ENCODE measurements around the gene SPATS1.
"Not testable (repeated sequence)": the region's sequence is repeated elsewhere in the genome, so short reads cannot be mapped to it uniquely, and the experiment has no call there.

Gene SPATS1

DNA sequence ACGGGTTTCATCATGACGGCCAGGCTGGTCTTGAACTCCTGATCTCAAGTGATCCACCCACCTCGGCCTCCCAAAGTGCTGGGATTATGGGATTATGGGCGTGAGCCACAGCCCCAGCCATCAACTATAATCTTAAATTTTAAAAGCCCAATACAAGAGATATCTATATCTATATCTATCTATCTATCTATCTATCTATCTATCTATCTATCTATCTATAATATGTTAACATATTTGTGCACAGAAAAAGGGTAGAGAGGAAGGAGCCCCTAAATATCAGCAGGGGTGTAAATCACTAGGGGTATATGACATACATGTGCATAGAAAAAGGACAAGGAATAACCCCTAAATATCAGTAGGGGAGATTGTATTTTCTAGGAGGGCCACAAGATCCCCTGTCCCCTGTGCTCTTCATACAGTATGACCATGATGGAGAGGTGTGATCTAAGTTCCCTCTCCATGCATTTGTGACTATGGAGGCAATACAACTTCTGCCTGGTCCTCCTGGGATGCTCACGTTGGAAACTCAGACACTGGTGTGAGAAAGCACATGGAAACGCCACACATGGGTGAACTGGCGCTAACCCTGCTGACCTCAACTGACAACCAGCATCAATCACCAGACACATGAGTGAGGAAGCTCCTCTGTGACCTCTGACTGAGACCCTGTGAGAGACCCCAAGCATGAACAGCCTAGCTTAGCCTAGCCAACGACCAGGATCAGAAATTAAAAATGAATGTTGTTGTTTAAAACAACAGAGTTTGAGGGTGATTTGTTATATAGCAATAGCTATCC, 1.2 kb upstream of the SPATS1 start:
- DNase-seq (ENCODE audit: low spot score), result no peak

DNA sequence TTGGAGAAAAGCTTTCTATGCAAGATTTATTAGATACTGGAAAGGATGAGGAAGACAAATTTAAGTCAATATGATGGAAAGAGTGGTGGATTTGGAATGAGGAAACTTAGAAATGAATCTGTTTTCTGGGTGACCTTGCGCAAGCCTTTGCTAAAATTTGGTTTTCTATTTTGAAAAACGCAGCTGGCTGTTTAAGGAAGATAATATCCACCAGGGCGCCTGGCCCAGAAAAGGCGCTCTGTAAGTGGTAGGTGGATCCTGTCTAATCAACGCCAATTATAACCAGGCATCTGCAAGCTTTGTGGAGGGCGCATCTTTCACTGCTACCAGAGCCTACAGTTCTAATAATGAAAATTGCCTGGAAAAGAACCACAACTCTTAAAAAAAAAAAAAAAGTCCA, 398 bp upstream of the SPATS1 start:
- DNase-seq (ENCODE audit: low spot score), result peak; percentile 47

DNA sequence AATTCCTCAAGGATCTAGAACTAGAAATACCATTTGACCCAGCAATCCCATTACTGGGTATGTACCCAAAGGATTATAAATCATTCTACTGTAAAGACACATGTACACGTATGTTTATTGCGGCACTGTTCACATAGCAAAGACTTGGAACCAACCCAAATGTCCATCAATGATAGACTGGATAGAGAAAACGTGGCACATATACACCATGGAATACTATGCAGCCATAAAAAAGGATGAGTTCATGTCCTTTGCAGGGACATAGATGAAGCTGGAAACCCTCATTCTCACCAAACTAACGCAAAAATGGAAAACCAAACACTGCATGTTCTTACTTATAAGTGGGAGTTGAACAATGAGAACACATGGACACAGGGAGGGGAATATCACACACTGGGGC, 4.4 kb downstream of the SPATS1 start:
- DNase-seq (ENCODE audit: low spot score), result not testable (repeated sequence)

DNA sequence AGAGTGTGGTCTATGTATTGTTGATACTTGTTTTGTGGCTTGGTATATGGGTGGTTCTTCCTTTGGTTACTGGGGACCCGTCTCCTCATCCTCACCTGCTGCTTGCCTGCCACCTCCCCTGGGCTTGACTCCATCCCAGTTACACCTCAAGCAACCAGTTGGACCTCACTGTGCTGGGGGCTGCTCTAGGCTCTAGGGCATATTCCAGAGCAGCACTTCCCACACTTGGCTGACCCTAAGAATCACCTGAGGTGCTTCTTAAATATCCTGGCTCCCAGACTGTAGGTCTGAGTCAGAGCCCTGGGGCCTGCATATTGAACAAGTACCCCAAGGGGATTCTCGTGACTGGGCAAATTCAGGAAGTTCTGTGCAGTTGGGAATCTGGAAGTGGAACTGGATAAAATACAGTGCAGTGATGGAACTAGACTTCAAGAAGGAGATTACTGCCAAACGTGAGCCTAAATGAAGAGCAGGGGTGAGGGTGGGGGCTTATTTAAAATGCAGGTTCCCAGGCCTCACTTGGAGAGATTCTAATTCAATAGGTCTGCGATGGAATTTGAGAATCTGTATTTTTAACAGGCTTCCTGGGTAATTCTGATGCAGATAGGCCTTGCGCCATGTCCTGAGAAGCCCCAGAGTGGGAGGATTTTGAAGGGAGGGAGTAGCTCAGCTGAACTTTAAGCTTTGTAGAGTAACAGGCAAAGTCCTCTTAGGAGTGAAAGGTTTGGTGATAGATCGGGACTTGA, 7.6 kb downstream of the SPATS1 start:
- DNase-seq (ENCODE audit: low spot score), result no peak

DNA sequence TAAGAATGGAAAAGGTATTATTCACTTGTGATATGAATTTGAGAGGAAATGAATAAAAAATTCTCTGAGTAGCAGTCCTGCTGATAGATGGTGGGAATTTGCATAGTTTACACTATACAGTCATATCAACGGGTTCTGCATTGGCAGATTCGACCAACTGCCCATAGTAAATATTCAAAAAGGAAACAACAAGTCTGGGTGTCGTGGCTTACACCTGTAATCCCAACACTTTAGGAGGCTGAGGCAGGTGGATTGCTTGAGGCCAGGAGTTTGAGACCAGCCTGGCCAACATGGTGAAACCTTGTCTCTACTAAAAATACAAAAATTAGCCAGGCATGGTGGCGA, 8.2 kb downstream of the SPATS1 start:
- not testable (repeated sequence) for DNase-seq (ENCODE audit: low spot score)

DNA sequence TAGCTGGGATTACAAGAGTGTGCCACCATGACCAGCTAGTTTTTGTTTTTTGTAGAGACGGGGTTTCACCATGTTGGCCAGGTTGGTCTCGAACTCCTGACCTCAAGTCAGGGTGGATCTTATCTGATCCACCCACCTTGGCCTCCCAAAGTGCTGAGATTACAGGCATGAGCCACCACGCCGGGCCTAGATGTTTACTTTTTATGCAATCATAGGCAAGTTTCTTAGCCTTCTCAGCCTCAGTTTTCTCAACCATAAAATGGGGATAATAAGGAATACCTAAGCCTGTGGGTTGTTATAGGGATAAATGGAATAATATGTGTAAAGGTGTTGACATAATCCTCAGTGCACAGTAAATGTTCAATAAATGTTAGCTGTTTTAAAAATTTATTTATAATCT, 9.8 kb downstream of the SPATS1 start:
- DNase-seq (ENCODE audit: low spot score), result no peak

DNA sequence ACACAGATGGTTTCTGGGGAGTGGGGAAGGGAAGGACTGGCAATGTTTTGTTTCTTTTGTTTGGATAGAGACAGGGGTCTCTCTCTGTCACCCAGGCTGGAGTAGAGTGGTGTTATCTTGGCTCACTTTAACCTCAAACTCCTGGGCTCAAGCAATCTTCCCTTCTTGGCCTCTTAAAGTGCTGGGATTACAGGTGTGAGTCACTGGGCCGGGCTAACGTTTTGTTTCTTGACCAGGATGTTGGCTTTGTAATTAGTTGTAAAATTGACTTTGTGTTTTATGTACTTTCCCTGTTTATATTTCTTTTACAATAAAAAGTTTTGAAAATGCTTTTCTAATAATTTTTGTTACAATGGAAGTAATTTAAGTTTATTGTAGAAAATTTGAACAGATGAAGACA, 10.9 kb downstream of the SPATS1 start:
- DNase-seq (ENCODE audit: low spot score), result no peak

DNA sequence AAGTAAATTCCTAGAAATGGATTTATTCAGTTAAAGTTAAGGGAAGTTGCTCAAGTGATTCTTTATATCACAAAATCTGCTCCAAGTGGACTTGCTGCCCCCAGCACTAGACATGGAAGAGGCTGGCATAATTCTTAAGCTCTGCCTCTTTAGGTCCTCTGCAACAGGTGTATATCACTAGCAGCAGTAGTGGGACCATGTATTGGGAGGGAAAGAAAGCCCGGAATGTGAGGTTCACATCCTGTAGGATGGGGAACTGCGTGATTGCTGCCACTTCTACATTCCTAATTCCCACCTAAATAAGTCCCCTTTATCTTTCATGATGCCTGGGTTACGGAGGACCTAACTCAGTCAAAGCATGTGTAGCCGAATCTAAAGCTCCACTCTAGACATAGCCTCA, 13.2 kb downstream of the SPATS1 start:
- no peak for DNase-seq (ENCODE audit: low spot score)

DNA sequence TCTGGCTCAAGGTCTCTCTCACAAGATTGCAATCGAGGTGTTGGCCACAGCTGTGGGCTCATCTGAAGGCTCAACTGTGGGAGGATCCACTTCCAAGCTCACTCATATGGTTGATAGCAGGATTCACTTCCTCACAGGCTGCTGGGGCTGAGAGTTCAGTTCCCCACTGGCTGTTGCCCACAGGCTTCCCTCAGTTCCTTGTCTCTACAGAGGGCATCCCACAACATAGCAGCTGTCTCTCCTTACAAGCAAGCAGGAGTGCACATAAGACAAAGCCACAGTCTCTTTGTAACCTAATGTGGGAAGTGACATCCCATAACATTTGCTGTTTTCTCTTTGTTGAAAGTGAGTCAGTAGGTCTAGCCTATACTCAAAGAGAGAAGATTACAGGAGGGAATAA, 14.0 kb downstream of the SPATS1 start:
- no peak for DNase-seq (ENCODE audit: low spot score)

DNA sequence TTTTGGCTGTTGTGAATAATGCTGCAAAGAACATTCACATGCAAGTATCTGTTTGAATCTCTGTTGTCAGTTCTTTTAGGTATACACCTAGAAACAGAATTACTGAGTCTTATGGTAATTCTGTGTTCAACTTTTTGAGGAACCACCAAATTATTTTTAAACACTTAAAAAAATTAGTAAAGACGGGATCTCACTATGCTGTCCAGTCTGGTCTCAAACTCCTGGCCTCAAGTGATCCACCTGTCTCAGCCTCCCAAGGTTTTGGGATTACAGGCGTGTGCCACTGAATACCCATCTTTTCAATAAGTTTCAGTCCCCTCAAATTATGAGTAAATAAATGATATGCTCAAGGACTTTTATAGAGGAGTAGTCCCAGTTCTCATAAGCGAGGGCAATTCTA, 17.5 kb downstream of the SPATS1 start:
- DNase-seq (ENCODE audit: low spot score), result no peak

DNA sequence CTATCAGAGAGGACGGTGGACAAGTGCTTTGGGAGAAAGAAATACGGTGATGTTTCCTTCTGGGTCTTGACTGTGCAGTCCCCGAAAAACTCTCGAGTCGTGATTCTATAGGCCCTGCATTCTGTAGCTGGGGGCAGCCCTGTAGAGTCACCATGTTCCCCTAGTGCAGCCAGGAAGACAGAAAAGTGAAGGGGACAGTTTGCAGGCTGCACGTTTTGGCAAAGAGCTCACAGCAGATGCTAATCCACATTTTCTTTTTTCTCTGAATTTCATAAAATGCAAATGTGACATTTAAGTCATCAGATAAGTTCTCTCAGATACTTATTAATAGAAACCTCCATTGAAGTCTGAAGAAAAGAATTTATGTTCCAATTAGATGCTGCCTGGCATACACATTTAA, 19.5 kb downstream of the SPATS1 start:
- DNase-seq (ENCODE audit: low spot score), result no peak

DNA sequence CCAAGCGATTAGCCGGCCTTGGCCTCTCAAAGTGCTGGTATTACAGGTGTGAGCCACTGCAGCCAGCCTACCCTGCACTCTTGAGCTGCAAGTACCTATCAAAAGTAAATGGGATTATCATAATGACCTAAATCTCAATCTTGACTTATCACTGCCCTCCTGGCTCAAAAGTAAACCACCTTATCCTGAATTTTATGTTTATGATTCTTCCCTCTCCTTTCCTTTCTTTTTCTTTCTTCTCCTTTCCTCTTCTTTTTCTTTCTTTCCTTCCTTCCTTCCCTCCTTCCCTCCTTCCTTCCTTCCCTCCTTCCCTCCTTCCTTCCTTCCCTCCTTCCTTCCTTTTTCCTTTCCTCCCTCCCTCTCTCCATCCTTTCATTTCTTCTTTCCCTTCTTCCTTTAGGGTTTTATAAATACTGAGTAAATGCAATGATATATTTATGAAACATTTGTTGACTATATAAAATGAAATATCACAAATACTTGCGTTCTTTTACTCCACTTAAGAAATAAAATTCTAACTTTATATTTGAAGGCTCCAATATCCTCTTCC, 21.0 kb downstream of the SPATS1 start:
- no peak for DNase-seq (ENCODE audit: low spot score)

DNA sequence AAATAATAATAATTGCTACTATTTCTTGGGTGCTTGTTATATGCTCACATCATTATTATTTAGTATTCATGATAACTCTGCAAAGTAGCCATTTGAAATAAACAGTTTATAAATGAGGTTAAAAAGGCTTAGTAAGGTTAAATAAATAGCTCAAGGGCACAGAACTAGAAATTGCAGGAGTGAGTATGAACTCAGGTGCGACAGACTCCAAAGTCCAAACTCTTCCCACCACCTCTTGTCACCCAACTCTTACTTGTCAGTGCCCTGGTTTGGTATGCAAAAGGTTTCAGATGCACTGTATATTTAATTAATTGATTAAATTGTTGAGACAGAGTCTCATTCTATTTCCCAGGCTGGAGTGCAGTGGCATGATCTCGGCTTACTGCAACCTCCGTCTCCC, 24.3 kb downstream of the SPATS1 start:
- DNase-seq (ENCODE audit: low spot score), result no peak

DNA sequence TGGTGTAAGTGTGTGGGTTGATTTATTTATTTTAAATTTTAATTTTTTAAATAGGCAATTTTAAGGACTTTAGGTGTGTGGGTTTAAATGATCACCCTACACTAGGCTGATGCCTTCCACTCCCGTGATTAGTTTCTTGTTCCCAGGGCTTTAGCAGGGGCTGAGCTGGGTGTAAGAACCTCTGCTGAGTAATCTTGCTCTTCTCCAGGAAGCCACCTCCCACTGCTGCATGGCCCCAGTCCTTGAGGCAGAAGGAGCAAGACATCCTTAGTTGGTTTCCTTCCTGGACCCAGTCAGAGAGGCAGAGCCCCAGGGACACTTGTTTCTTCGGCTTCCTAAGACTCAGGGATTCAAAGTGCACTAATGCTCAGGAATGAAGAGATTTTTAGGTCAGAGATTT, 25.2 kb downstream of the SPATS1 start:
- DNase-seq (ENCODE audit: low spot score), result no peak

DNA sequence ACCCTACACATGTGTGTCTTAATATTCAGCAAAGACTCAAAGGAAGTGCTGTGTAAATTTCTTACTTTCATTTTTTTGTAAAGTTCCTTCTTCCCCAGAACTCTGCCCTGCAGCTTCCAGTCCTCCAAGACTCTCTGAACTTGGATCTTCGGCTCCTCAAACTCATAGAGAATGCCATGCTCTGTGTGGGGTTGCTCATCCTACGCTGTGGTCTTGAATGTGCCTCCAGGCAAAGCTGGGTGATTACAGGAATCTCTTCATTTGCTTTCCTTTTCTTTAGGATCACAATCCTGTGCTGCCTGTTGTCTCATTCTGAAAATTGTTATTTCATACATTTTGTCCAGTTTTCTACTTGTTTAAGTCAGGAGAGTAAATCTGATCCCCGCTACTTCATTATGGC, 30.6 kb downstream of the SPATS1 start:
- DNase-seq (ENCODE audit: low spot score), result no peak

DNA sequence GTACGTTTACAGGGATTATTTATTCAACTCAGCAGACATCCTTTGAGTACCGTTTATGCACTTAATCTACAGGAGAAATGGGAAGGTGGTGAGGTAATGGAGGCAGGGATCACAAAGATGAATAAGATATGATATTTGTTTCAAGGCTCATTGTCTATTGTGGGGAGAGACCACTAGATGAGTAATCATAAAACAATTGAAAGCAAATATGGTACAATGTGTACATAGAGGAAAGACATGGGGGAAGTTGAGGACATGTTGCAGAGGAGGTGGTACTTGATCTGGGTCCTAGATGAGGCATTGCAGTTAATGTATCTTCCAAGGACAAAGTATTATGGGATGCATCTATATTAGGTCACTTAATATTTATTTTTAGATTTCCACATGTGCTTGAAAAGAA, 31.3 kb downstream of the SPATS1 start:
- DNase-seq (ENCODE audit: low spot score), result no peak

DNA sequence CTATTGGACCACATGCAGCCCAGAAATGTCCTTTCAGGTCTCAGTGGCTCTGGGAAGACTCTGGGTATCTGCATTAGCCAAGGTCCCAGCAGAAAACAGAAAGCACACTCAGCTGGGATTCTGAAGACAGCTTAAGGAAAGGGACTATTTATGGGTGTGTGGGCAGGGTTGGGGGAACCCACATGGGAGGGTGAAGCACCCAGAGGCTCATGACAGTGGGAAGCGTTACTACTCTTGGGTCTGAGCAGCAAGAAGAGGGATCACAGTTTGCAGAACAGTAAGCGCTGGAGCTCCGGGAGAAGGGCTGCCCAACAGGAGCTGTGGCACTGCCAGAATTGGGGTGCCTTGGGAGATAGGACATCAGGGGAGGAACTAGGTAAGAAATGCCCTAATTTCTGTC, 32.6 kb downstream of the SPATS1 start:
- DNase-seq (ENCODE audit: low spot score), result no peak

DNA sequence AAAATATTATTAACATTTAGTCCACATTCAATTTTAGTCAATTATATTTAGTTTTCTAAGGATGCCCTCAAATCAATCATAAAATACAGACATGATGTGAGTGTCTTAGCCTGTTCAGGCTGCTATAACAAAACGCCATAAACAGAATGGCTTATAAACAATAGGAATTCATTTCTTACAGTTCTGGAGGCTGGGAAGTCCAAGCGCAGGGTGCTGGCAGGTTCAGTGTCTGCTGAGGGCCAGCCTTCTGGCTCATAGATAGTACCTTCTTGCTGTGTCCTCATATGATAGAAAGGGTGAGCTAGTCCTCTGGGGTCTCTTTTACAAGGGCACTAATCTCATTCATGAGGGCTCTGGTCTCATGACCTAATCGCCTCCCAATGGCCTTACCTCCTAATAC, 35.0 kb downstream of the SPATS1 start:
- DNase-seq (ENCODE audit: low spot score), result no peak

DNA sequence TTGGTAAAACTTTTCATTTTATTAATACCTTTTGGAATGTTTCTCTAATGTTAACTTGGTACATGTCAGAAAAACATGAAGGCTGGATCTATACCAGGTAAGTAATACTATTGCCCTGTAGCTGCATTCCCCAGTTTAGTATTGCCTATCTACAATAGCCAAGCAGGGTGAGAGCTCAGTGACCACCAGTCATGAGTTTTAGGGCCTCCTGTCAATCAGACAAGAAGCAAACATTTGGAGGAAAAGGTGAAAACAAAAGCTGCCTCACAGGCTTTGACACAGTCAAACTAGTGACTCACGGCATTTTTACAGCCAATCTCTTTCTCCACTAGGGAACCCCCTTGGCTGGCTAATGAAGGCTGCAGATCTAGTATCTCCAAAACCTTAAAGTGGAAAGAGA, 35.5 kb downstream of the SPATS1 start:
- no peak for DNase-seq (ENCODE audit: low spot score)

DNA sequence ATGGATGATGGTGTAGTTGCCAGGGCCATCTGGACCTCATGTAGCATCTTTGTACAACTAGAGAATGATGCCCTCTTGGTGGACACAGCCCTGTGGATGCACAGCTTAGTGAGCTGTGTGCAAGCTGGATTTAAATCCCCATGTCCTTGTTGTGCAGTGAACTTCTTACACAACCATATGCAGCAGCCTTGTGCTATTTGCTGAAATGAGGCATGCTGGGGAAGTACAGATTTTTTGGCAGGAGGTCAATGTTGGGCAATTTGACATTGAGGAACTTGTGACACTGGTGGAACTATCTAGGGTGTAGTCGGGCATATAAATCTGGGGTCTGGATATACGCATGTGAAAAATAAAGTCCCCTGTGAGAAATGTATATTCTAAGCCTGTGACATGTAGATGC, 39.3 kb downstream of the SPATS1 start:
- peak; percentile 70 for DNase-seq (ENCODE audit: low spot score)

DNA sequence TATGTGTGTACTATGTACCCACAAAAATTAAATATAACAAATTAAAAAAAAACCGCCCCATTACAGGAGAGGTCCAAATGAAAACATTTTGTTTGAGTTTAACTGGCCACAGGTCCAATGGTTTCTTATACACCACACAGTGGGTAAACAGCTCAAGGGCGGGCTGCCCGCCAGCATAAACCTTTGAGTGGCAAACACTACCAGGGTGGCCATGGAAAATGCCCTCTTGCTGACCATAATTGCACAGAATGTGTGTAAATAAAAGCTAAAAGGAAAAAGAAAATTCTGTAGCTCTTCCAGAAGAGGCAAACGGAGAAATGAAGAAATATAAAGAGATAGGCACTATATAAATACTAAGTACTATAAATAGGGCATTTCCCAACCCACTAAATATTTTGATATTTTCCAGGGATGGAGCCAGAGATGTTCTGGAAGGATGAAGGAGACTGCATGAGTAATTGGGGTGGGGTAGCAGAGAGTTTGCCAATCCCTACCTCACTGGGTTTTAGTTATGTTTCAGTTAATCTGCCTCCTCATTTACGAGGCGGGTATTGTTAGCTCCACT, 44.0 kb downstream of the SPATS1 start:
- no peak for DNase-seq (ENCODE audit: low spot score)

DNA sequence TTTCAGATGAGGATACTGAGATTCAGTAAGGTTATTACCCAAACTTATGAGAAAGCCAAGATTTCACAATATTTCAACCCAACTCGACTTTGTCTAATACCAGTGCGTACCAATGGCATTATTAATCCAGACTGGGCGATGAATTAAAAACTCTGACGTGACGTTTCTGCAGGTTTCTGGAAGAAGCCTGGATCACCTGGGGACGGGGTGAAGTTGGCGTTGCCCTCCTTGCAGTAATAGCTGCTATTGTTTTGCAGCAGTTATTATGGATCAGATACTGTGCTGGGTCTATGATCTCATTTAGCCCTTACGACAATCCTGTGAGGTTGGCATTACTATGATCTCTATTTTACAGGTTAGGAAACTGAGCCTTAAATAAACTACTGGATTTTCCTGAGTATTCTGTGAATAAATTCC, 44.5 kb downstream of the SPATS1 start:
- DNase-seq (ENCODE audit: low spot score), result peak; percentile 20

Data from Ammon's horn (tissue), 1 donor.